HepG2 (cell line): ENCODE data around the gene RASA4B. TPM values are rescaled to one million over a fixed set of nuclear protein-coding genes. Genes with fewer than 3 reads are reported as not detected.
A peak's percentile ranks its signal among the peaks of the same experiment; 100 is the strongest.

Experiments used
- ATAC-seq: fragments of 200-7000 bp; cut with Tn5 transposase; 3 replicates; pipeline ENCODE4 v1.9.1; 2020; ENCODE audit warnings: mild to moderate bottlenecking, moderate library complexity
- BruUV-seq: library from RNA; stranded (reverse); fragments of 400-500 nt; replicated peaks from 2 replicates; lab custom pipeline; 2021; lab: Mats Ljungman, UMichigan
- CTCF ChIA-PET: fragments of 300-600 bp; formaldehyde crosslinking; extraction: SDS; loops from one replicate; lab custom pipeline; 2021; ENCODE audit warnings: low total read pairs, inconsistent platforms, low intra/inter-chr PET ratio; lab: Yijun Ruan, JAX
- POLR2A ChIA-PET: fragments of 350-600 bp; sonication (Branson Sonifier 250); formaldehyde crosslinking; loops from one replicate; lab custom pipeline; 2020; ENCODE audit warnings: antibody characterized with exemption, inconsistent platforms; lab: Yijun Ruan, JAX
- DNase-seq: peaks from one replicate; pipeline ENCODE4 v3.0.0-alpha.2; 2015; ENCODE audit warnings: low spot score
- FAIRE-seq: peaks from 3 replicates; lab custom pipeline; 2011; peaks lifted over from hg19 to GRCh38; lab: Jason Lieb, UNC
- H2AFZ ChIP-seq: one replicate; pipeline ENCODE4 v1.6.1; 2011; ENCODE audit warnings: low read length, inconsistent platforms
- H3K27ac ChIP-seq: fragments of 300-600 bp; 3 replicates; pipeline ENCODE4 v1.8.0; 2011; ENCODE audit warnings: mixed run types, mild to moderate bottlenecking, mixed read lengths, low read length, inconsistent platforms; ENCODE audit not compliant: insufficient read depth; ENCODE audit errors: extremely low read length
- H3K27me3 ChIP-seq, 2 experiments: fragments of 200-600 bp in 1 of 2; 2 replicates in 1 of 2; 3 replicates in 1 of 2; pipeline versions ENCODE4 v1.6.0 to v1.8.0; 2011; ENCODE audit warnings: low read length in 2 of 2, mild to moderate bottlenecking in 2 of 2, moderate library complexity in 2 of 2, inconsistent platforms in 1 of 2; ENCODE audit not compliant: insufficient read depth in 2 of 2, control insufficient read depth in 1 of 2
- H3K36me3 ChIP-seq, 2 experiments: fragments of 200-600 bp in 1 of 2; replicated peaks in 1 of 2; 2 replicates in 1 of 2; 3 replicates in 1 of 2; pipeline versions ENCODE4 v1.5.1 to v1.8.0; 2011; ENCODE audit warnings: low read length in 2 of 2, inconsistent platforms in 1 of 2; ENCODE audit not compliant: insufficient read depth in 2 of 2, control insufficient read depth in 1 of 2
- H3K4me1 ChIP-seq: 2 replicates; pipeline ENCODE4 v1.5.1; 2012; ENCODE audit warnings: low read length, inconsistent platforms; ENCODE audit not compliant: insufficient read depth
- H3K4me2 ChIP-seq: 2 replicates; pipeline ENCODE4 v1.6.0; 2011; ENCODE audit warnings: low read depth, low read length, inconsistent platforms
- H3K4me3 ChIP-seq, 3 experiments: fragments of 200-600 bp in 1 of 3; sonication (generic), shearing (Covaris generic) in 1 of 3; replicated peaks in 1 of 3; 2 replicates each; pipeline ENCODE4 v1.5.1; 2011 to 2016; ENCODE audit warnings: low read length in 3 of 3, inconsistent platforms in 2 of 3, low read depth in 2 of 3, mild to moderate bottlenecking in 2 of 3, control low read depth in 1 of 3, mixed read lengths in 1 of 3; ENCODE audit not compliant: insufficient read depth in 1 of 3
- H3K79me2 ChIP-seq: one replicate; pipeline ENCODE4 v1.6.1; 2011; ENCODE audit warnings: low read length, inconsistent platforms; ENCODE audit not compliant: insufficient read depth
- H3K9ac ChIP-seq: 2 replicates; pipeline ENCODE4 v1.6.0; 2011; ENCODE audit warnings: mild to moderate bottlenecking, low read depth, low read length, inconsistent platforms; ENCODE audit not compliant: insufficient read depth
- H3K9me3 ChIP-seq: 2 replicates; pipeline ENCODE4 v1.5.1; 2012; ENCODE audit warnings: mild to moderate bottlenecking, low read length
- H4K20me1 ChIP-seq: 2 replicates; pipeline ENCODE4 v1.6.0; 2011; ENCODE audit warnings: inconsistent platforms, mild to moderate bottlenecking, low read length, moderate library complexity; ENCODE audit not compliant: insufficient read depth
- HMGXB3 ChIP-seq: sonication (generic); formaldehyde crosslinking; IDR thresholded peaks from 2 replicates; pipeline ENCODE4 v1.4.0; 2020; ENCODE audit warnings: missing genetic modification reagents, borderline replicate concordance
- ZMYM4 ChIP-seq: sonication (generic); formaldehyde crosslinking; IDR thresholded peaks from 2 replicates; pipeline ENCODE4 v1.8.1; 2023; ENCODE audit warnings: mild to moderate bottlenecking, missing genetic modification reagents
- ZNF296 ChIP-seq: sonication (generic); formaldehyde crosslinking; conservative IDR thresholded peaks from 2 replicates; pipeline ENCODE4 v1.5.0; 2020; ENCODE audit warnings: mild to moderate bottlenecking, missing genetic modification reagents
- ZNF337 ChIP-seq: sonication (generic); formaldehyde crosslinking; IDR thresholded peaks from 2 replicates; pipeline ENCODE4 v1.5.1; 2020; ENCODE audit warnings: missing genetic modification reagents, low read depth, mild to moderate bottlenecking, borderline replicate concordance
- ZNF34 ChIP-seq: sonication (generic); formaldehyde crosslinking; IDR thresholded peaks from 2 replicates; pipeline ENCODE4 v1.4.0; 2020; ENCODE audit warnings: mild to moderate bottlenecking, missing genetic modification reagents, borderline replicate concordance
- WGBS: methylation state at CpG from one replicate; pipeline ENCODE4 v1.1.6; 2017; ENCODE audit warnings: low lambda C conversion rate; 5-methylcytosine and 5-hydroxymethylcytosine counted together
- in situ Hi-C: cut with HindIII; loops from 2 replicates; pipeline ENCODE4 v1.10.0; 2017; ENCODE audit warnings: low pct_unique_long_range_greater_than_20kb; ENCODE audit not compliant: extremely low pct_ligation_motif_present
- intact Hi-C: fragments of 100-400 bp; cut with micrococcal nuclease; formaldehyde crosslinking; loops from one replicate; pipeline ENCODE4 v1.10.0; 2022; ENCODE audit not compliant: unreplicated experiment
- polyA plus RNA-seq, 8 experiments: library from polyadenylated mRNA; depleted of rRNA in 3 of 8; stranded (reverse) in 7 of 8; unstranded in 1 of 8; fragments of >200 nt; fragmentation: Illumina TruSeq in 4 of 8; extraction: Trizol in 4 of 8; gene quantifications; 2 replicates each; pipeline versions ENCODE4 v1.2.1 to v1.2.3, GENCODE V29; 2011 to 2016; ENCODE audit warnings: low read depth in 4 of 8, missing spikeins in 1 of 8, mixed read lengths in 1 of 8; ENCODE audit not compliant: insufficient read depth in 1 of 8
- total RNA-seq, 5 experiments: library from RNA; depleted of rRNA; stranded (reverse); fragments of >200 nt; fragmentation: Illumina TruSeq; extraction: Trizol; gene quantifications; 2 replicates each; pipeline ENCODE4 v1.2.3, GENCODE V29; 2016; ENCODE audit warnings: low read depth in 1 of 5
- TF ChIP-seq, protein P1 (sequence below): sonication (generic); formaldehyde crosslinking; IDR thresholded peaks from 2 replicates; pipeline ENCODE4 v1.4.0; 2020; ENCODE audit warnings: missing genetic modification reagents, borderline replicate concordance
- TF ChIP-seq, protein P2 (sequence below): sonication (generic); formaldehyde crosslinking; IDR thresholded peaks from 2 replicates; pipeline ENCODE4 v1.5.0; 2020; ENCODE audit warnings: missing genetic modification reagents

RASA4B gene
- total and polyA plus RNA-seq, 2 of the 13 experiments (the other 11 are each of a cell fraction or from before 2014, with no cell fraction given): 0.82 to 1.3 TPM

DNA sequence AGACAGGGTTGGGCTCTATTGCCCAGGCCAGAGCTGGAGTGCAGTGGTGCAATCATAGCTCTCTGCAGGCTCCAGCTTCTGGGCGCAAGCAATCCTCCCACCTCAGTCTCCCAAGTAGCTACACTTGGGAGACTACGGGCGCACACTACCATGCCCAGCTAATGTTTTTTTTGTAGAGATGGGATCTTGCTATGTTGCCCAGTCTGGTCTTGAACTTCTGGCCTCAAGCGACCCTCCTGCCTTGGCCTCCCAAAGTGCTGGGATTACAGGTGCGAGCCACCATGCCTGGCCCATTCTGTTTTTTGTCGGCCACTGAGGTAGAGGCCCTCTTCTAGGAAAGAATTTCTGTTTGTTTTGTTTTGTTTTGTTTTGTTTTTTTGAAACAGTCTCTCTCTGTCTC, 65.1 kb downstream of the RASA4B start (continued):
- TF ChIP-seq HMGXB3 (CRISPR knock-in tag): no peak

GRCh38 chr7:102451371-102452054, 66.1 kb downstream of the RASA4B start:
- no TSS peak for BruUV-seq
- POLR2A ChIA-PET: interaction anchor here (0.5 to 1.7 kb wide), 4 partner anchors 8 to 34 kb away, joined by 3 to 5 read pairs (median 4); no protein-coding TSS in a partner anchor
- TF ChIP-seq HMGXB3 (CRISPR knock-in tag): no peak
- TF ChIP-seq, protein P1, sequence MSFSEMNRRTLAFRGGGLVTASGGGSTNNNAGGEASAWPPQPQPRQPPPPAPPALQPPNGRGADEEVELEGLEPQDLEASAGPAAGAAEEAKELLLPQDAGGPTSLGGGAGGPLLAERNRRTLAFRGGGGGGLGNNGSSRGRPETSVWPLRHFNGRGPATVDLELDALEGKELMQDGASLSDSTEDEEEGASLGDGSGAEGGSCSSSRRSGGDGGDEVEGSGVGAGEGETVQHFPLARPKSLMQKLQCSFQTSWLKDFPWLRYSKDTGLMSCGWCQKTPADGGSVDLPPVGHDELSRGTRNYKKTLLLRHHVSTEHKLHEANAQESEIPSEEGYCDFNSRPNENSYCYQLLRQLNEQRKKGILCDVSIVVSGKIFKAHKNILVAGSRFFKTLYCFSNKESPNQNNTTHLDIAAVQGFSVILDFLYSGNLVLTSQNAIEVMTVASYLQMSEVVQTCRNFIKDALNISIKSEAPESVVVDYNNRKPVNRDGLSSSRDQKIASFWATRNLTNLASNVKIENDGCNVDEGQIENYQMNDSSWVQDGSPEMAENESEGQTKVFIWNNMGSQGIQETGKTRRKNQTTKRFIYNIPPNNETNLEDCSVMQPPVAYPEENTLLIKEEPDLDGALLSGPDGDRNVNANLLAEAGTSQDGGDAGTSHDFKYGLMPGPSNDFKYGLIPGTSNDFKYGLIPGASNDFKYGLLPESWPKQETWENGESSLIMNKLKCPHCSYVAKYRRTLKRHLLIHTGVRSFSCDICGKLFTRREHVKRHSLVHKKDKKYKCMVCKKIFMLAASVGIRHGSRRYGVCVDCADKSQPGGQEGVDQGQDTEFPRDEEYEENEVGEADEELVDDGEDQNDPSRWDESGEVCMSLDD (CRISPR knock-in tag): no peak
- TF ChIP-seq, protein P2, sequence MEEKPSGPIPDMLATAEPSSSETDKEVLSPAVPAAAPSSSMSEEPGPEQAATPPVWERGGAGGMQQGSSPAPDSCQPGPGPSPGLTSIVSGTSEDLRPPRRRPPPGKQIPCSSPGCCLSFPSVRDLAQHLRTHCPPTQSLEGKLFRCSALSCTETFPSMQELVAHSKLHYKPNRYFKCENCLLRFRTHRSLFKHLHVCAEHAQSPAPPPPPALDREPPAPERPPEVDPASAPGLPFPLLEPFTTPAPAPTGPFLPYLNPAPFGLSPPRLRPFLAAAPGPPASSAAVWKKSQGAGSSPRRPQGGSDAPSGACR (CRISPR knock-in tag): no peak
- peak; percentile 94; the same call in 1 of the 2 replicates for TF ChIP-seq ZNF296 (CRISPR knock-in tag)
- TF ChIP-seq ZMYM4 (CRISPR knock-in tag): 0 out of 2 replicates have a peak, but pooled peaks have one; percentile 19
- no peak for TF ChIP-seq ZNF337 (CRISPR knock-in tag)
- no peak for TF ChIP-seq ZNF34

More at GRCh38 chr7:102451371-102452054, 66.1 kb downstream of the RASA4B start:
- Histone ChIP-seq H3K4me3 (peak overlapping the region in 2 of 3 experiments; percentile 44 to 66; a peak in 5 of 6 replicates), H3K79me2 (no peaks in the 10 kb centered on the region), H3K9ac (peak overlapping the region; percentile 59), H3K9me3 (no peaks in the 10 kb centered on the region), H3K36me3 (no peaks in the 10 kb centered on the region; a peak in 1 of 5 replicates), H4K20me1 (no peaks in the 10 kb centered on the region), H3K4me2 (peak overlapping the region; percentile 91), H3K27ac (no peak overlapping the region), H2AFZ (peak overlapping the region; percentile 29), H3K27me3 (no peaks in the 10 kb centered on the region), H3K4me1 (peaks cover 16% of the 10 kb centered on the region)
- in situ Hi-C loops: no loop called here
- ATAC-seq (peak; percentile 93), DNase-seq (peak; percentile 67), FAIRE-seq (peak; percentile 66)
- intact Hi-C loops: loop anchor here (1.0 kb wide), 1 partner anchor 47 kb away; no protein-coding TSS in a partner anchor
- 67% methylated on average over 7 of the region's 23 CpGs for WGBS
- CTCF ChIA-PET: interaction anchor here (1.1 kb wide), 1 partner anchor 39 kb away, joined by 3 read pairs; no protein-coding TSS in a partner anchor
